Measurements from ENCODE around the gene PRMT7. TPM values are rescaled to one million over a fixed set of nuclear protein-coding genes. Genes with fewer than 3 reads are reported as not detected.

PRMT7 gene
- total and polyA plus RNA-seq, 2 of the 8 experiments (the other 6 are each of a cell fraction or from before 2014, with no cell fraction given), result 48.2 to 49.3 TPM

- TF ChIP-seq E2F6 (IDR thresholded peaks at IDR 0.05), result no peak
- no peak for TF ChIP-seq SP1 (IDR thresholded peaks at IDR 0.05; ENCODE audit: low read depth, low read length)
- TF ChIP-seq KDM4A (IDR thresholded peaks at IDR 0.05; ENCODE audit: low read depth, low read length, severe bottlenecking), result no peak
- no peak for TF ChIP-seq HDAC2 (IDR thresholded peaks at IDR 0.05; ENCODE audit: borderline replicate concordance in 1 of 2, low read depth in 2 of 2, low read length in 2 of 2)
- TF ChIP-seq GABPA (IDR thresholded peaks at IDR 0.05; ENCODE audit: borderline replicate concordance, insufficient read depth, low read length), result no peak
These were observed 49.7 kb downstream of the PRMT7 start (continued) for GRCh38 chr16:68360547-68360946.
